ENCODE data around the gene BCAS4.

BCAS4 gene

GRCh38 chr20:50828363-50829136 is 33.7 kb downstream of the BCAS4 start:
- DNase-seq = no peak

GRCh38 chr20:50831622-50832021 is 36.8 kb downstream of the BCAS4 start:
- DNase-seq = no peak

- DNase-seq = no peak
Observed at GRCh38 chr20:50834599-50835005, 39.7 kb downstream of the BCAS4 start.

GRCh38 chr20:50837532-50838321 is 42.9 kb downstream of the BCAS4 start:
- no peak for DNase-seq

GRCh38 chr20:50838322-50838625 is 43.4 kb downstream of the BCAS4 start:
- DNase-seq = no peak

GRCh38 chr20:50838707-50839385 is 44.0 kb downstream of the BCAS4 start:
- DNase-seq = no peak

GRCh38 chr20:50842821-50843220 is 48.0 kb downstream of the BCAS4 start:
- DNase-seq = no peak

GRCh38 chr20:50843331-50844276 is 48.7 kb downstream of the BCAS4 start:
- DNase-seq = no peak

GRCh38 chr20:50844430-50845100 is 49.7 kb downstream of the BCAS4 start:
- no peak for DNase-seq

- DNase-seq = no peak
Observed at GRCh38 chr20:50845566-50846215, 50.8 kb downstream of the BCAS4 start.

GRCh38 chr20:50848341-50848808 is 53.5 kb downstream of the BCAS4 start:
- DNase-seq = no peak

- no peak for DNase-seq
Observed at GRCh38 chr20:50848846-50849673, 54.2 kb downstream of the BCAS4 start.

GRCh38 chr20:50850721-50851286 is 55.9 kb downstream of the BCAS4 start:
- no peak for DNase-seq

GRCh38 chr20:50852085-50852484 is 57.2 kb downstream of the BCAS4 start:
- DNase-seq = no peak

GRCh38 chr20:50854506-50855249 is 59.8 kb downstream of the BCAS4 start:
- no peak for DNase-seq

- no peak for DNase-seq
Observed at GRCh38 chr20:50855498-50856474, 60.9 kb downstream of the BCAS4 start.

GRCh38 chr20:50856475-50857041 is 61.7 kb downstream of the BCAS4 start:
- no peak for DNase-seq

- DNase-seq = no peak
Observed at GRCh38 chr20:50857348-50857747, 62.5 kb downstream of the BCAS4 start.
